Measurements from ENCODE around the gene MRE11. TPM values are rescaled to one million over a fixed set of nuclear protein-coding genes. Genes with fewer than 3 reads are reported as not detected.

The MRE11 gene
- total RNA-seq, 1 donor from 2014 or later = 40.5 TPM

- intact Hi-C loops (cut with DNase I) = no loop called here
- DNase-seq (ENCODE audit: extremely low spot score in 2 of 2) = no peak
- TF ChIP-seq POLR2AphosphoS5 (IDR thresholded peaks at IDR 0.05; ENCODE audit: insufficient read depth in 1 of 2, low read depth in 1 of 2) (no peak), POLR2A (IDR thresholded peaks at IDR 0.05) (no peak)
- no peaks in the 10 kb centered on the region for H3K9me3 ChIP-seq
- no peak overlapping the region for H3K4me3 ChIP-seq
- H3K36me3 ChIP-seq = peaks cover 0 to 29% of the 10 kb centered on the region in 2 donors
- H3K27me3 ChIP-seq = no peaks in the 10 kb centered on the region
- H3K27ac ChIP-seq = no peak overlapping the region
- H3K4me1 ChIP-seq = peaks cover 6% of the 10 kb centered on the region
Measured at GRCh38 chr11:94447149-94447548, 46.5 kb downstream of the MRE11 start.

- TF ChIP-seq CTCF (IDR thresholded peaks at IDR 0.05) (no peak), POLR2A (IDR thresholded peaks at IDR 0.05) (no peak), POLR2AphosphoS5 (IDR thresholded peaks at IDR 0.05; ENCODE audit: insufficient read depth in 1 of 2, low read depth in 1 of 2) (no peak)
Measured at GRCh38 chr11:94445641-94446040, 48.0 kb downstream of the MRE11 start.

GRCh38 chr11:94433049-94433448, 60.6 kb downstream of the MRE11 start:
- H3K27me3 ChIP-seq = no peaks in the 10 kb centered on the region
- intact Hi-C loops (cut with DNase I) = no loop called here
- no peak overlapping the region for H3K27ac ChIP-seq
- DNase-seq (ENCODE audit: extremely low spot score in 2 of 2) = no peak
- H3K4me1 ChIP-seq = no peaks in the 10 kb centered on the region
- no peak overlapping the region for H3K4me3 ChIP-seq
- peaks cover 0 to 41% of the 10 kb centered on the region in 2 donors for H3K36me3 ChIP-seq
- no peaks in the 10 kb centered on the region for H3K9me3 ChIP-seq
- TF ChIP-seq POLR2AphosphoS5 (IDR thresholded peaks at IDR 0.05; ENCODE audit: insufficient read depth in 1 of 2, low read depth in 1 of 2) = no peak
- TF ChIP-seq CTCF (IDR thresholded peaks at IDR 0.05) = no peak
- TF ChIP-seq POLR2A (IDR thresholded peaks at IDR 0.05) = no peak

More at GRCh38 chr11:94445641-94446040, 48.0 kb downstream of the MRE11 start:
- Histone ChIP-seq H3K36me3 (peaks cover 0 to 29% of the 10 kb centered on the region in 2 donors), H3K27me3 (no peaks in the 10 kb centered on the region), H3K27ac (no peak overlapping the region), H3K4me1 (peaks cover 6% of the 10 kb centered on the region), H3K4me3 (no peak overlapping the region), H3K9me3 (no peaks in the 10 kb centered on the region)
- intact Hi-C loops (cut with DNase I) = no loop called here
- no peak for DNase-seq (ENCODE audit: extremely low spot score in 2 of 2)

GRCh38 chr11:94424662-94425061, 69.0 kb downstream of the MRE11 start:
- Histone ChIP-seq H3K36me3 (peaks cover 0 to 24% of the 10 kb centered on the region in 2 donors), H3K4me1 (no peaks in the 10 kb centered on the region), H3K4me3 (no peak overlapping the region), H3K27me3 (no peaks in the 10 kb centered on the region), H3K9me3 (no peaks in the 10 kb centered on the region), H3K27ac (no peak overlapping the region)
- TF ChIP-seq POLR2A (IDR thresholded peaks at IDR 0.05) (no peak), CTCF (IDR thresholded peaks at IDR 0.05) (no peak), POLR2AphosphoS5 (IDR thresholded peaks at IDR 0.05; ENCODE audit: insufficient read depth in 1 of 2, low read depth in 1 of 2) (no peak)
- intact Hi-C loops (cut with DNase I) = no loop called here
- no peak for DNase-seq (ENCODE audit: extremely low spot score in 2 of 2)

- H3K27me3 ChIP-seq = no peaks in the 10 kb centered on the region
- intact Hi-C loops (cut with DNase I) = no loop called here
- peaks cover 0 to 18% of the 10 kb centered on the region in 2 donors for H3K36me3 ChIP-seq
Measured at GRCh38 chr11:94424011-94424410, 69.6 kb downstream of the MRE11 start.

More at GRCh38 chr11:94424011-94424410, 69.6 kb downstream of the MRE11 start:
- DNase-seq (ENCODE audit: extremely low spot score in 2 of 2) = no peak
- Histone ChIP-seq H3K9me3 (no peaks in the 10 kb centered on the region), H3K4me1 (no peaks in the 10 kb centered on the region), H3K27ac (no peak overlapping the region), H3K4me3 (no peak overlapping the region)
- TF ChIP-seq CTCF (IDR thresholded peaks at IDR 0.05) (no peak), POLR2AphosphoS5 (IDR thresholded peaks at IDR 0.05; ENCODE audit: insufficient read depth in 1 of 2, low read depth in 1 of 2) (no peak), POLR2A (IDR thresholded peaks at IDR 0.05) (no peak)
